HG02678 (cell line): Measurements from ENCODE around the gene TAS1R3.

ENCODE experiments used
- ATAC-seq: cut with Tn5 transposase; IDR thresholded peaks from one replicate; pipeline ENCODE4 v1.9.1; 2021; ENCODE audit warnings: mild to moderate bottlenecking, moderate library complexity; ENCODE audit not compliant: unreplicated experiment

TAS1R3 gene

DNA sequence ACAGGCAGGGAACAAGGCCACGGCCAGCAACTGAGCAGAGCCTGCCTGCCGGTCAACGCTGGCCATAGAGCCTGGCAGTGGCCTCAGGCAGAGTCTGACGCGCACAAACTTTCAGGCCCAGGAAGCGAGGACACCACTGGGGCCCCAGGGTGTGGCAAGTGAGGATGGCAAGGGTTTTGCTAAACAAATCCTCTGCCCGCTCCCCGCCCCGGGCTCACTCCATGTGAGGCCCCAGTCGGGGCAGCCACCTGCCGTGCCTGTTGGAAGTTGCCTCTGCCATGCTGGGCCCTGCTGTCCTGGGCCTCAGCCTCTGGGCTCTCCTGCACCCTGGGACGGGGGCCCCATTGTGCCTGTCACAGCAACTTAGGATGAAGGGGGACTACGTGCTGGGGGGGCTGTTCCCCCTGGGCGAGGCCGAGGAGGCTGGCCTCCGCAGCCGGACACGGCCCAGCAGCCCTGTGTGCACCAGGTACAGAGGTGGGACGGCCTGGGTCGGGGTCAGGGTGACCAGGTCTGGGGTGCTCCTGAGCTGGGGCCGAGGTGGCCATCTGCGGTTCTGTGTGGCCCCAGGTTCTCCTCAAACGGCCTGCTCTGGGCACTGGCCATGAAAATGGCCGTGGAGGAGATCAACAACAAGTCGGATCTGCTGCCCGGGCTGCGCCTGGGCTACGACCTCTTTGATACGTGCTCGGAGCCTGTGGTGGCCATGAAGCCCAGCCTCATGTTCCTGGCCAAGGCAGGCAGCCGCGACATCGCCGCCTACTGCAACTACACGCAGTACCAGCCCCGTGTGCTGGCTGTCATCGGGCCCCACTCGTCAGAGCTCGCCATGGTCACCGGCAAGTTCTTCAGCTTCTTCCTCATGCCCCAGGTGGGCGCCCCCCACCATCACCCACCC is at the start of gene TAS1R3:
TSS of gene TAS1R3 (plus strand) at position 213 of the 898 bp plus-strand sequence. CDS start at position 279, 66 bp downstream.
- no peak for ATAC-seq

DNA sequence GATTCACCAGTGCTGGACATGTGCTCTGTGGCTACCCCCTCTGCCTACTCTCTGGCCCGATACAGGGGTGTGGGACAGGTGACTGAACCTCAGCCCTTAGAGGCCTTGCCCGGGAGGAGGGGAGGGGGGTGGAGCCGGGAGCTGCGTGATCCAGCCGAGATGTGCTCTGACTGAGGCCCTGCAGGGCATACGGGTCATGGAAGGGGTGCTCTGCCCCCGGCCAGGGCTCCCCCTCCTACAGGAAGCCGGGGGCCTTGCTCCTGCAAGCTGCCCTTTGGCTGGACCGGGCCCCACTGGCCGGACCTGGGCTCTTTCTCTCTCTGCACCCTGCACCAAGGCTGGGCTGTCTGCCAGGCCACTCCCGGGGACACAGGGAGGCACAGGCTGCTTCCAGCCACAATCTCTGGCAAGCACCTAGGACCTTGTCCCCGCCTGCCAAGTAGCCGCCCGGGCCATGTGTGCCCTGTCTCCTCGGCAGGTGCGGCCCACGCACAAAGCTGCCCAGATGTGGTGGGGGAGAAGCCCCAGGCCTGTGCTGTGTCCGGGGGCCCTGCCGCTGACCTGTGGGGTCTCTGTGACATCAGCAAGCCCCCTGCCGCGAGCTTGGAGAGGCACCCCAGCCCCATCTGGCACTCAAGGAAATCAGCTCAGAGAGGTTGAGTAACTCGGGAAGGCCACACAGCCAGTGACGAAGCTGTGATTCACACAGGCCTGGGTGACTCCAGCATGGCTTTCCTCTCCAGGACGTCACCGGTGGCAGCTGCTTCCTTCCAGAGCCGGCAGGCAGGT is 49.4 kb upstream of the TAS1R3 start:
- no peak for ATAC-seq

DNA sequence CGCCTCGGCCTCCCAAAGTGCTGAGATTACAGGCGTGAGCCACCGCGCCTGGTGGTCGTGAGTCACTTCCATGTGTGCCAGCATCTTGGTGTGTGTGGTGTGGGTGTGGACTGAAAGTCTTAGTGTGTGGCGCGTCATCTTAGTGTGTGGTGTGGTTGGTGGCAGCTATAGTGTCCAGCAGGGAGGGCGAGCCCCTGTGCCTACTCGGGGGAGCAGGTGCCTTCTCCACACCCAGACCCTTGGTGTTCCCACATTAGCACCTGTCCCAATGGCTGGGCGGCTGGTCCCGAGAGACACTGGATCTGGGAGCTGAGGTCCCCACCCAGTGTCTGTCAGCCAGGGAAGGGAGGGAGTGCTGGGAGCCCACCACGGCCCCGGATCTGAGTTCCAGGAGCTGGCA is 48.1 kb upstream of the TAS1R3 start:
- ATAC-seq: no peak

DNA sequence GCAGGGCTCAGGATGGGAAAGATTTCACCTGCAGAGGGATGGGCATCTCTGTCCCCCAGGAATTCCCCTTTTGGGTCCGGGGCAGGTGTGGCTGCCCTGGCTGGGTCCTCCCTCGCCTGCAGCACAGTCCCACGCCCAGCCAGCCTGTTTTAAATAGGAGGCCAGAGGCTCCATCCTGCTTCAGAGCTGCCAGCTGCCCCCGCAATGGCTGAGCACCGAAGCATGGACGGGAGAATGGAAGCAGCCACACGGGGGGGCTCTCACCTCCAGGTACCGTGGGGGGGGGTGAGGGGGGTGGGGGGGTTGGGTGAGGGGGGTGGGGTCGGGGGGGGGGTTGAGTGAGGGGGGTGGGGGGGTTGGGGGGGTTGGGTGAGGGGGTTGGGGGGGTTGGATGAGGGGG is 47.3 kb upstream of the TAS1R3 start:
- no peak for ATAC-seq

DNA sequence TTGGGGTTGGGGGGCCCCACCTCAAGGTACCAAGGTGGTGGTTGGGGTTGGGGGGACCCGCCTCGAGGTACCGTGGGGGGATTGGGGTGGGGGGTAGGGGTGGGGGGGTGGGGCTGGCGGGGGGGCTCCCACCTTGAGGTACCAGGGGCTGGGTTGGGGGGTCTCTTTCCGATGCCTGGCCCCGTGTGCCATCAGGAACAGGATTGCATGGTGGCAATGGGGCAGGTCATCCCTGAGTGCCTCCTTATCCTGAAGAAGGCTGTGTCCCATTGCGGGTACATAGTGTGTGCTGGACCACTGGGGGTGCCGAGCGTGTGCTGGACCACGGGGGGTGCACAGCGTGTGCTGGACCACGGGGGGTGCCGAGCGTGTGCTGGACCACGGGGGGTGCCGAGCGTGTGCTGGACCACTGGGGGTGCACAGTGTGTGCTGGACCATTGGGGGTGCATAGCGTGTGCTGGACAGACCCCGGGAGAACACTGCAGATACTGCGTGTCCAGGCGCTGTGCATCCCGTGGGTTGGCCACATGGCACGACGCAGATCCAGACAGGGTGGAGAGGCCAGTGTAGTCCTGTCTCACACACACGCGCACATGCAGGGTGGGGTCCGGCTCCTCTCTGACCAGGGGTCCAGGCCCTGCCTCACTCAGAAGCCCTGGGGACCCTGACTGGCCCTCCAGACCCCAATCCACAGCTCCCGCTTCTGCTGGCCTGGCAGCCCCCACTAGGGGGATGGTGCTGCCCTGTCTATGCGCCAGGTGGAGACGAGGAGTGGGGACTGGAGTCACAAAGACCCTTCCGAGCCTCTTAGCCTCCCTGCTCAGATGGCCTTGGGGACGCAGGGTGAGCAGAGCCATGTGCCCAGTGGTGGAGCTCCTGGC is 46.6 kb upstream of the TAS1R3 start:
- ATAC-seq: no peak

- no peak for ATAC-seq
Observed at GRCh38 chr1:1285102-1285571, 45.9 kb upstream of the TAS1R3 start.

DNA sequence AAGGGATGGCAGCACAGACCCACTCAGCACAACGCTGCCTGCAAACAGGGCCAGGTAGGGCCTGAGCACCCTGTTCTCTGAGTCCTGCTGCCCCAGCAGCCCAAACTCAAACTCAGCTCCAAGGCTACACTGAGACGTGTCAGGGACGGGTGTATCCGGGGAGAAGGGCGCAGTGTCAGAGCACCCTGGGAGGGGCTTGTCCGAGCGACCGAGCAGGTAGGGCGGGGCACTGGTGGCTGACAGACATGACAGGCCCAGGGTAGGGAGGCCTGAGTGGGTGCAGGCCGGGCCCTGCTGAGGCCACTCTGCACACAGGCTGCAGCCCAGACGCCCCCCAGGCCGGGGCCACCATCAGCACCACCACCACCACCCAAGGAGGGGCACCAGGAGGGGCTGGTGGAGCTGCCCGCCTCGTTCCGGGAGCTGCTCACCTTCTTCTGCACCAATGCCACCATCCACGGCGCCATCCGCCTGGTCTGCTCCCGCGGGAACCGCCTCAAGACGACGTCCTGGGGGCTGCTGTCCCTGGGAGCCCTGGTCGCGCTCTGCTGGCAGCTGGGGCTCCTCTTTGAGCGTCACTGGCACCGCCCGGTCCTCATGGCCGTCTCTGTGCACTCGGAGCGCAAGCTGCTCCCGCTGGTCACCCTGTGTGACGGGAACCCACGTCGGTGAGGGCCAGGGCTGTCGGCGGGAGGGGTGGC is 45.3 kb upstream of the TAS1R3 start:
- no peak for ATAC-seq

- ATAC-seq: no peak
Observed at GRCh38 chr1:1286313-1287261, 44.5 kb upstream of the TAS1R3 start.

- no peak for ATAC-seq
Observed at GRCh38 chr1:1287288-1288110, 43.6 kb upstream of the TAS1R3 start.

DNA sequence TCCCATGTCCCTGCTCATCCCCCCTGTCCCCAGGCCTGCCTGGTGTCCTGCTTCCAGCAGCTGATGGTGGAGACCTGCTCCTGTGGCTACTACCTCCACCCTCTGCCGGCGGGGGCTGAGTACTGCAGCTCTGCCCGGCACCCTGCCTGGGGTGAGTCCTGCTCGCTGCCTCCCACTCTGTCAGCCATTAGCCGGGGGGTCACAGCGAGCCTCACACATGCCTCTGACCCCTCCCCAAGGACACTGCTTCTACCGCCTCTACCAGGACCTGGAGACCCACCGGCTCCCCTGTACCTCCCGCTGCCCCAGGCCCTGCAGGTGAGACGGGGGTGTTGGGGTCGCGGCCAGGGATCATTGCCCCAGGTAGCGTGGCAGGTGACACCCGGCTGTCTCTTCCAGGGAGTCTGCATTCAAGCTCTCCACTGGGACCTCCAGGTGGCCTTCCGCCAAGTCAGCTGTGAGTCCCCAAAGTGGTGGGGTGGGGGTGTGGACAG is 40.8 kb upstream of the TAS1R3 start:
- no peak for ATAC-seq

GRCh38 chr1:1291023-1291528 is 40.0 kb upstream of the TAS1R3 start:
- ATAC-seq: no peak

GRCh38 chr1:1291548-1292441 is 39.3 kb upstream of the TAS1R3 start:
- ATAC-seq: no peak

- ATAC-seq: no peak
Observed at GRCh38 chr1:1292442-1292779, 38.7 kb upstream of the TAS1R3 start.

- ATAC-seq: no peak
Observed at GRCh38 chr1:1292851-1293250, 38.2 kb upstream of the TAS1R3 start.

GRCh38 chr1:1293263-1294249 is 37.5 kb upstream of the TAS1R3 start:
- no peak for ATAC-seq
